Hematopoietic multipotent progenitor cell treated with erythropoietin and hydrocortisone succinate and interleukin-3 and kit ligand, for 17 days (in vitro differentiated cells): ENCODE data around the gene ABCC4.

ENCODE experiments used
- DNase-seq: peaks from one replicate; pipeline ENCODE4 v3.0.0-alpha.2; 2015; ENCODE audit warnings: low spot score

Gene ABCC4

DNA sequence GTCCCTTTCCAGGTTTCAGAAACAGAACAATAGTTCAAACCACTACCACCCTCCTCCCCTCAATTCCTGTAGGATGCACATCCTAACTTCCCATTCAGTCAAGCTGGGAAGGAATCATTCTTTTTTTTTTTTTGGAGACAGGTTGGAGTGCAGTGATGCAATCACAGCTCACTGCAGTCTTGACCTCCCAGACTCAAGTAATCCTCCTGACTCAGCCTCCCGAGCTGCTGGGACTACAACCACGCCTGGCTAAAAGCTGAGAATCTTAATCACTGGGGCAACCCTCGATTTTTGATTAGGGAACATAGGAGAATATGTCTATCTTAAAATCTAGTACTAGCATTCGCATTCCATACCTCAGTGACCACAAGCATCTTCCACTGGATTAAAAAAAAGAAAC, 146.2 kb downstream of the ABCC4 start:
- DNase-seq, result no peak

- no peak for DNase-seq
Measured at GRCh38 chr13:95154413-95154886, 146.8 kb downstream of the ABCC4 start.

GRCh38 chr13:95153647-95154412, 147.4 kb downstream of the ABCC4 start:
- DNase-seq, result no peak

DNA sequence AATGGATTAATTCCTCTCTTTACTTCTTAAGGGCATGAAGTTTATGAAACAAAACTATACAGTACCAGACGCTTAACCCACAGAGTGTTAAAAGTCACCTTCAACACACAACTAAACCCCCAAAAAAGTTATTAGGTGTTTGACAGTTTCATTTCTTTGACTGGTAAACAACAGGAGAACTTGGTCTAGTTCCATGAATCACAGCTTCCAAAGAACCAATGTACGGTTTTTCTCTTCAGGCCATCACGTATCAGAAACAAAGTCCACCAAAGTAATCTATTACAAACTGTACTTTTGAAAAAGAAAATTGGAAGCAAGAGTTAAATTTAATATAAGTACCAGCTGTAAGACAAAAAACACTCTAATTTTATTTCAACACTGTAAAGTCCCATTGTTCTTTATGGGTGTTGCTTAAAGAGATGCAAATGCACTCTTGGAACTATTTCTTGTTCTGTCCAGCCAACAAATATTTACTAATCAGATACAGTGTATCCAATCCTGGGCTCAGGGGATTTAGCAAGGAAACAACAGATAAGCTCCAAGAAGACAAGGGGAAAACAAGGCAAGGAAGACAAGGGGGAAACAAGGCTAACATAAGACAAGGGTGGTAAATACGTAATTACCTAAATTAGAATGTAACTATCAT, 149.2 kb downstream of the ABCC4 start:
- no peak for DNase-seq

DNA sequence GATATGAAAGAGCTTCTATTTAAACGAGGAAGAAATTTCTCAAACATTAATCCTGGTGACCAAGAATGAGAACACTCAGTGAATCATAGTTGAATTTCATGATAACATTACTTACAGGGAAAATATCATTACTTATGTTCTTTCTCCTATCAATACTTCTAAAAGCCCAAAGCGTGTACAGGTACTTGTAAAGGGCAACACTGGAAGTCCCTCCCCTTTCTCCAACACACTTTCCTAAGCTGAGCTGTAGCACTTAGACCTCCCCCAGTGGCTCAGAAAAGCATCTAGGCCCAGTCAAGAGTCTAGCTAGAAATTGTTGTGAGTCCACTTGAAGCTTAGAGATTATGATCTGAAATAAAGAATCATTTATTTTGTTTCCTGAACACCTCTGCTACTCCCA, 150.7 kb downstream of the ABCC4 start:
- no peak for DNase-seq

DNA sequence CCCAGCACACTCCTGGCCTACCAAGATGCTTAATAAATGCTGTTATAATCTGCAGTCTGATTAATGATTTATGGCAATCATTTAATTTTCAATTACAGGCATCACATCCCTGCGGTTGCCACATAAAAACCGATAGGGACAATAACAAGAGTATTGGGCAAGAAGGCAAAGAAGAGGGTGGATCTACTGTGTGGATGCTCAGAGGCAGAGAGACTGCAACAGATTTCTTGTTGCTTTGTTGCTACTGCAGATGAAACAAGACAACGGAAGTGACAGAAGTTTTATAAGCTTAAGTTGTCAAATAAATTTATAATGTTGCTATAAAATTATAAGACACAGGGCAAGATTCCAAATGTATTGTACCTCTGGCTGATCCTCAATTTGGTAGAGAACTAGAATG, 154.8 kb downstream of the ABCC4 start:
- no peak for DNase-seq

DNA sequence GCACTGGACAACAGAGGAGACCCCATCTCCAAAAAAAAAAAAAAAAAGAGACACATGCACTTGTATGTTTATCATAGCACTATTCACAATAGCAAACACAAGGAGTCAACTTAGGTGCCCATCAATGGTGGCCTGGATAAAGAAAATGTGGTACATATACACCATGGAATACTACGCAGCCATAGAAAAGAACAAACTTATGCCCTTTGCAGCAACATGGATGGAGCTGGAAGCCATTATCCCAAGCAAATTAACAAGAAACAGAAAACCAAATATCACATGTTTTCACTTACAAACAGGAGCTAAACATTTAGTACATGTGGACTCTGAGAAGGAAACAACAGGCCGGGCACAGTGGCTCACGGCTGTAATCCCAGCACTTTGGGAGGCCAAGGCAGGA, 155.7 kb downstream of the ABCC4 start:
- no peak for DNase-seq

DNA sequence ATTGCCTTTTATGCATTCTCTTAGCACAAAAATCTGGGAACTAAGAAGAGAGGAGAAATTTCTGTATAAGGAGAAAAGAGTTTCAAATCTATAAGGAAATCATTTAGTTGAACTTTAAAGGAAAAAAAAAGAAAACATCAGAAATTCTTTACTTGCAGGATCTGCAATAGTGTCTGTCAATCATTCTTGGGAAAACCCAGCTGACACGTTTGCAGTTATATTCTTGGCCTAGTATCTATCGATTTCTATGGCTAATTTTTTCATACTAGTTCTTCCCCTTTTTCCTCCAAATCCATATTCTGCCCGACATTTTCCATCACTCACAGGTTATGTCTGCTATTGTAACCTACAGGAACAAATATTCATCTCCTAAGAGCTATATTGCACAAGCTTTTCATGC, 160.7 kb downstream of the ABCC4 start:
- no peak for DNase-seq

DNA sequence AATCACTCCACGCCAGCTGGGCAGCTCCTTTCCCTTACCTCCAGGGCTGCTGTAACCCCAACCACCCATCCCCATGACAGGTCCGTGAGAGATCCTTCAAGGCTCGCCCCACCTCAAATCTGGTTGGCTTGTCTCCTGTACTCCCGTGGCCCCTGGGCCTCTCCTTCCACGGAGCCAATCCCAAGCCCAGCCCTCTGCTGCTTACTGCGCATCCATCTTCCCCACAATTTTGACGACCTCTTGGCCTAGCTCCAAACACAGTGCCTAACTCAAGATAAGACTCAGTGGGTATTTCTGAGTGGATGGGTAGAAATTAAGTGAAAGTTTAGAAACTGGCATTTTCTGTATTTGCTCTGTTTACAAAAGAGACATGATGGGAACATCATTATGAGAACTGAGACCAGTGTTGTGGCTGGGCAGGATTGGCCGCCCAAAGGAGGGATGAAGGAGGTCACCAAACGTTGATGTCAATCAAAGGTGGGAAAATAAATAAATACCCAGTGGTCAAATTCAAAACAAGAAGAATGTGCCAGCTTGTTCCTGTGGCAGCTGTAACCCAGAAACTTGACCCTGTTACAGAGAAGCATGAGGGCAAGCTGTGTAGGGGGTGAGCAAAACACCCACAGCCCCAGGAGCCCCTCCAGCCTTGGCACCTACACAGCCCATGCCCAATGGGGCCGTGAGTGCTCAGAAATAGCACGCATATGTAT, 162.2 kb downstream of the ABCC4 start:
- no peak for DNase-seq

DNA sequence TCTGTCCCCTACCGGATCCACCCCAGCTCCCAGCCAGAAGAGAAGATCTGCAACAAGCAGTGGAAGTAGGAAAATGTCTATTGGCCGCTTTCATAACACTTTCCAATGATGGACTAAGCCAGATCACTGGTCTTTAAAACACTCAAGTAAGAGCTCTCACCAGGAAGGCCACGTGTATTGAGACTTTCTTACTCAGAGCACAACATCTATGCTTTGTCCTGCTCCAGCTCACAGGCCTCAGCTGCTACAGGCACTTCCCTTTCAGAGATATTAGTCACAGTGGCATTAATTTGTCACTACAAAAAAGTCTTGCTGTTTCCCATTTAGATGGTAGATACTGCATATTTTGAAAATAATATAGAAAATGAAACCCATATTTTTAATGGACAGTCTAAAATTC, 164.2 kb downstream of the ABCC4 start:
- DNase-seq, result no peak

- DNase-seq, result no peak
Measured at GRCh38 chr13:95136638-95137037, 164.6 kb downstream of the ABCC4 start.

GRCh38 chr13:95133498-95133897, 167.8 kb downstream of the ABCC4 start:
- DNase-seq, result no peak

DNA sequence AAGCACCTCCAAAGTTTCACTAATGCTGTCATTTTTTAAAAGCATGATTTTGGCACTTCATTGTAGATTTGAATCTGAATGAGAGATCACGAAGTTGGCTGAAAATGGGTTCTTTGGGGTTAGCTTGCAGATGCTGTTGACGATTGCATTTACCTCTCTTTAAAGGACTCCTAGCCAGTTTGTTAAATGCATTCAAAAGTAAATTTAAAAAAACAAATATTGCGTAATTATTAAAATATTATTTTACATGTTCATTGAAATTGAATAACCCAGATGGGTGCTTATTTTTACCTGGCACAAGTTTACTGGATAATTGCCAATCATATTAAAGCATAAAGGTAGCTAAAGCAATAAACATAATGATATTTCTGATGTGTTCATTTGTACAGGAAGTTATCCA, 172.2 kb downstream of the ABCC4 start:
- DNase-seq, result no peak

- DNase-seq, result no peak
Measured at GRCh38 chr13:95128045-95128643, 173.1 kb downstream of the ABCC4 start.

GRCh38 chr13:95124959-95125358, 176.3 kb downstream of the ABCC4 start:
- no peak for DNase-seq

DNA sequence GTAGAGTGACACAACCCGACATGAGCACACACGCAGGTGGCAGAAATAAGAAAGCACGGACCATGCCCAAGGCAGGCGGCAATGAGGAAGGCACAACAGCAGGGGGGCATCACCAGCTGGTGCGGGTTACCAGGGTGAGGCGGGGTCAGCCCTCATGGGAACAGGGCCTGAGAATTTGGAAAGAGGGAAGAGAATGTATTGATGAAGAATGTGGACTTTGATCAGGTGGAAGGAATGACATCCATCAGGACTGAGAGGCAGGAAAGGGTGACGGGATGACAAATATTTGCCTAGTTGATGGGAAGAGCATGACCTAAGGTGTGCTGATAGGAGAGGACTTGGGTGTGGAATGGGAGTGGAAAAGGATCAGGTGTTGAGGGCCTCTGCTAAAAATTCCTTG, 177.5 kb downstream of the ABCC4 start:
- no peak for DNase-seq

DNA sequence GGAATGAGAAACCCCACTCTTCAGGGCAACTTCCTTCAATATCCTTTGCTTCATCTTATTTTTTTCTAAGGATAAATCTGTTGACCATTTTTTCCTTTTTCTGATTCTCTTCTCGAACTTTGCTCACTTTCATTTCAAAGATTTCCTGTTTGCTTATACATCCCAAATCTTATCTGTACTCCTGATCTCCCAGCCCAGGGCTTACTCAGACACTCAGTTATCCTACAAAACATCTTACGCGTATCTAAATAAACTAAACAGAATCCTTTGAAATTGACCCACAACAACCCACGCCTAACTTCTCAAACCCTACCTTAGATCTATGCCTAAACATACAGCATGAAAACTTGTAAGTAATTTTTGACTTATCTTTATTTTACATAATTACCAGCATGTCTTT, 179.2 kb downstream of the ABCC4 start:
- no peak for DNase-seq

- no peak for DNase-seq
Measured at GRCh38 chr13:95121516-95121915, 179.7 kb downstream of the ABCC4 start.

DNA sequence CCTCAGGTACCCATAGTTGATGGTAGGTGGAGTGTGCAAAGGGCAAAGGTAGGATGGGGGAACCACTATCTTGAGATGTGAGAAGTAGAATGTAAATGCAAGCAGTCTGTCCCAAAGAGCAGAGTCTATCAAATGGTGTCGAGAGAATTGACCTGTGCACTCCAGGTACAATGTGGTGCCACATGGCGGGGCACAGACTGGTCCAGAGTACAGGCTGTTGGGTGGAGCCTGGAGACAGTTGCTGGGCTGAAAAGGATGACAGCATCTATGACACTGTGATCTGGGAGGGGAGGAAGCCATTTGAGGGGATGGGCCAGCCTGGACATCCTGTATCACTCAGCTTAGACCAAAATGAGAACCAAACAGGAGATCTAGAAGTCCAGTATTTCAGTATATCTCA, 180.6 kb downstream of the ABCC4 start:
- no peak for DNase-seq

DNA sequence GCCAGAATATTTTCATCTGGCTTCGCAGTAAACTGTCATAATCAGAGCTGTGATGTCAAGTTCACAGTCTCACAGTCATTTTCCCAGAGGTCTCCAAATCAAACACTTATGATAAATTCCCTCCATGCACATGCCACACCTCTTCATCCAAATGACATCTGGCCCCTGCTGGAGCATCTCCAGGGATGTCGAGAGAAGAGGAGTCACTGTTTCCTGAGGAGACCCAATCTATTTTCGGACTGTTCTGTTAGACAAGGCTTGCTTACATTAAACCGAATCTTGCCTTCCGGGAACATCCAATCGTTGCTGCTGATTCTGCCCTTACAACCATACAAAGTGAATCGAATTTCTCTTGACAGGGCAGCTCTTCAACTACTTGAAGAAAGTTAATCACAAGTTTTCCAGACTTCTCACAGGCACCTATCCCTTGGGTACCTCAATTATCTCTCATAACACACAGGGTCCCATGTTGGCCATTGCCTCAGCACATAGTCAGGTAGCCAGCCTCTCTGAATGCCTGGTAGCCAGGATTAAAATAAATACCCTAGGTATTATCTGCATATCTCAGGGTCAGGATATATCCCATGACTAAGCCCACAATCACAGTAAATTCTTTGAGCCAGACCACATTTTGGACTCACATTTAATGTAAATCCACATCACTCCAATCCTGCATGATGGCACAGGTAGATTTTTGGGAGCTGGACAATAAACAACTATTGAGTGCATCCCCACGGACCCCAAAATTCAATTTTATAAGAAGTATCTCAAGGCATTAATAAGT, 182.5 kb downstream of the ABCC4 start:
- DNase-seq, result no peak

GRCh38 chr13:95117092-95117491, 184.2 kb downstream of the ABCC4 start:
- no peak for DNase-seq

GRCh38 chr13:95115525-95115924, 185.7 kb downstream of the ABCC4 start:
- DNase-seq, result no peak
